GM20000 (cell line): Measurements from ENCODE around the gene MIS18A.

Experiments used
- DNase-seq: peaks from one replicate; pipeline ENCODE4 v3.0.0; 2012; ENCODE audit warnings: low spot score
- CTCF ChIP-seq: IDR thresholded peaks from 2 replicates; pipeline ENCODE4 v1.5.1; 2012; ENCODE audit warnings: mild to moderate bottlenecking, control low read depth; ENCODE audit errors: extremely low read depth, missing control alignments

Gene MIS18A

GRCh38 chr21:32297449-32297848 is 18.6 kb upstream of the MIS18A start:
- no peak for TF ChIP-seq CTCF
- DNase-seq: no peak

- no peak for TF ChIP-seq CTCF
- no peak for DNase-seq
Measured at GRCh38 chr21:32285476-32285875, 6.6 kb upstream of the MIS18A start.

GRCh38 chr21:32282992-32283391 is 4.1 kb upstream of the MIS18A start:
- DNase-seq: no peak
- no peak for TF ChIP-seq CTCF

GRCh38 chr21:32281531-32281930 is 2.7 kb upstream of the MIS18A start:
- no peak for DNase-seq
- TF ChIP-seq CTCF: no peak

GRCh38 chr21:32279377-32279680 is 480 bp upstream of the MIS18A start:
- TF ChIP-seq CTCF: no peak
- DNase-seq: no peak

GRCh38 chr21:32278103-32278502 is 746 bp downstream of the MIS18A start:
- no peak for DNase-seq
- TF ChIP-seq CTCF: no peak

GRCh38 chr21:32276671-32277070 is 2.2 kb downstream of the MIS18A start:
- no peak for TF ChIP-seq CTCF
- no peak for DNase-seq
